ENCODE measurements around the gene KLHDC4. TPM values are rescaled to one million over a fixed set of nuclear protein-coding genes. Genes with fewer than 3 reads are reported as not detected.

KLHDC4 gene
- total and polyA plus RNA-seq, 10 of the 15 experiments (the other 5 are each of a cell fraction or from before 2014, with no cell fraction given): 0.80 to 62.1 (median 32.8) TPM

- TF ChIP-seq KDM1A (IDR thresholded peaks at IDR 0.05; ENCODE audit: borderline replicate concordance) (no peak), ZNF622 (IDR thresholded peaks at IDR 0.05) (no peak)
- TF ChIP-seq, protein P1, sequence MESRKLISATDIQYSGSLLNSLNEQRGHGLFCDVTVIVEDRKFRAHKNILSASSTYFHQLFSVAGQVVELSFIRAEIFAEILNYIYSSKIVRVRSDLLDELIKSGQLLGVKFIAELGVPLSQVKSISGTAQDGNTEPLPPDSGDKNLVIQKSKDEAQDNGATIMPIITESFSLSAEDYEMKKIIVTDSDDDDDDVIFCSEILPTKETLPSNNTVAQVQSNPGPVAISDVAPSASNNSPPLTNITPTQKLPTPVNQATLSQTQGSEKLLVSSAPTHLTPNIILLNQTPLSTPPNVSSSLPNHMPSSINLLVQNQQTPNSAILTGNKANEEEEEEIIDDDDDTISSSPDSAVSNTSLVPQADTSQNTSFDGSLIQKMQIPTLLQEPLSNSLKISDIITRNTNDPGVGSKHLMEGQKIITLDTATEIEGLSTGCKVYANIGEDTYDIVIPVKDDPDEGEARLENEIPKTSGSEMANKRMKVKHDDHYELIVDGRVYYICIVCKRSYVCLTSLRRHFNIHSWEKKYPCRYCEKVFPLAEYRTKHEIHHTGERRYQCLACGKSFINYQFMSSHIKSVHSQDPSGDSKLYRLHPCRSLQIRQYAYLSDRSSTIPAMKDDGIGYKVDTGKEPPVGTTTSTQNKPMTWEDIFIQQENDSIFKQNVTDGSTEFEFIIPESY (IDR thresholded peaks at IDR 0.05): no peak
- TF ChIP-seq, protein P2, sequence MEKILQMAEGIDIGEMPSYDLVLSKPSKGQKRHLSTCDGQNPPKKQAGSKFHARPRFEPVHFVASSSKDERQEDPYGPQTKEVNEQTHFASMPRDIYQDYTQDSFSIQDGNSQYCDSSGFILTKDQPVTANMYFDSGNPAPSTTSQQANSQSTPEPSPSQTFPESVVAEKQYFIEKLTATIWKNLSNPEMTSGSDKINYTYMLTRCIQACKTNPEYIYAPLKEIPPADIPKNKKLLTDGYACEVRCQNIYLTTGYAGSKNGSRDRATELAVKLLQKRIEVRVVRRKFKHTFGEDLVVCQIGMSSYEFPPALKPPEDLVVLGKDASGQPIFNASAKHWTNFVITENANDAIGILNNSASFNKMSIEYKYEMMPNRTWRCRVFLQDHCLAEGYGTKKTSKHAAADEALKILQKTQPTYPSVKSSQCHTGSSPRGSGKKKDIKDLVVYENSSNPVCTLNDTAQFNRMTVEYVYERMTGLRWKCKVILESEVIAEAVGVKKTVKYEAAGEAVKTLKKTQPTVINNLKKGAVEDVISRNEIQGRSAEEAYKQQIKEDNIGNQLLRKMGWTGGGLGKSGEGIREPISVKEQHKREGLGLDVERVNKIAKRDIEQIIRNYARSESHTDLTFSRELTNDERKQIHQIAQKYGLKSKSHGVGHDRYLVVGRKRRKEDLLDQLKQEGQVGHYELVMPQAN (conservative IDR thresholded peaks at IDR 0.05): no peak
Measured at GRCh38 chr16:87784812-87785211, 19.0 kb upstream of the KLHDC4 start (continued).

- intact Hi-C loops (cut with micrococcal nuclease; ENCODE audit: unreplicated experiment) (no loop called here), in situ Hi-C loops (cut with MboI) (no loop called here)
- 98% methylated on average over 4 of the region's 4 CpGs for WGBS (ENCODE audit: insufficient coverage, insufficient replicate concordance, low lambda C conversion rate, missing lambda C conversion rate)
- TF ChIP-seq BHLHE40 (IDR thresholded peaks at IDR 0.05; ENCODE audit: borderline replicate concordance in 1 of 2, low read depth in 2 of 2, low read length in 1 of 2) (no peak), YY1 (IDR thresholded peaks at IDR 0.05; ENCODE audit: low read depth, low read length) (no peak), CREB1 (IDR thresholded peaks at IDR 0.05; ENCODE audit: low read depth) (no peak), CHD2 (IDR thresholded peaks at IDR 0.05; ENCODE audit: borderline replicate concordance, low read depth, low read length) (no peak), BMI1 (IDR thresholded peaks at IDR 0.05; ENCODE audit: borderline replicate concordance) (no peak), SMAD1 (IDR thresholded peaks at IDR 0.05; ENCODE audit: low read depth, partially characterized antibody) (no peak), IRF4 (IDR thresholded peaks at IDR 0.05; ENCODE audit: low read depth, low read length) (no peak), JUND (IDR thresholded peaks at IDR 0.05; ENCODE audit: low read depth, low read length) (no peak), STAT3 (IDR thresholded peaks at IDR 0.05; ENCODE audit: low read depth, low read length) (no peak), JUNB (IDR thresholded peaks at IDR 0.05) (no peak), NRF1 (conservative IDR thresholded peaks at IDR 0.05; ENCODE audit: low read depth, low read length) (no peak)
- TF ChIP-seq, protein P3, sequence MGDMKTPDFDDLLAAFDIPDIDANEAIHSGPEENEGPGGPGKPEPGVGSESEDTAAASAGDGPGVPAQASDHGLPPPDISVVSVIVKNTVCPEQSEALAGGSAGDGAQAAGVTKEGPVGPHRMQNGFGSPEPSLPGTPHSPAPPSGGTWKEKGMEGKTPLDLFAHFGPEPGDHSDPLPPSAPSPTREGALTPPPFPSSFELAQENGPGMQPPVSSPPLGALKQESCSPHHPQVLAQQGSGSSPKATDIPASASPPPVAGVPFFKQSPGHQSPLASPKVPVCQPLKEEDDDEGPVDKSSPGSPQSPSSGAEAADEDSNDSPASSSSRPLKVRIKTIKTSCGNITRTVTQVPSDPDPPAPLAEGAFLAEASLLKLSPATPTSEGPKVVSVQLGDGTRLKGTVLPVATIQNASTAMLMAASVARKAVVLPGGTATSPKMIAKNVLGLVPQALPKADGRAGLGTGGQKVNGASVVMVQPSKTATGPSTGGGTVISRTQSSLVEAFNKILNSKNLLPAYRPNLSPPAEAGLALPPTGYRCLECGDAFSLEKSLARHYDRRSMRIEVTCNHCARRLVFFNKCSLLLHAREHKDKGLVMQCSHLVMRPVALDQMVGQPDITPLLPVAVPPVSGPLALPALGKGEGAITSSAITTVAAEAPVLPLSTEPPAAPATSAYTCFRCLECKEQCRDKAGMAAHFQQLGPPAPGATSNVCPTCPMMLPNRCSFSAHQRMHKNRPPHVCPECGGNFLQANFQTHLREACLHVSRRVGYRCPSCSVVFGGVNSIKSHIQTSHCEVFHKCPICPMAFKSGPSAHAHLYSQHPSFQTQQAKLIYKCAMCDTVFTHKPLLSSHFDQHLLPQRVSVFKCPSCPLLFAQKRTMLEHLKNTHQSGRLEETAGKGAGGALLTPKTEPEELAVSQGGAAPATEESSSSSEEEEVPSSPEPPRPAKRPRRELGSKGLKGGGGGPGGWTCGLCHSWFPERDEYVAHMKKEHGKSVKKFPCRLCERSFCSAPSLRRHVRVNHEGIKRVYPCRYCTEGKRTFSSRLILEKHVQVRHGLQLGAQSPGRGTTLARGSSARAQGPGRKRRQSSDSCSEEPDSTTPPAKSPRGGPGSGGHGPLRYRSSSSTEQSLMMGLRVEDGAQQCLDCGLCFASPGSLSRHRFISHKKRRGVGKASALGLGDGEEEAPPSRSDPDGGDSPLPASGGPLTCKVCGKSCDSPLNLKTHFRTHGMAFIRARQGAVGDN (IDR thresholded peaks at IDR 0.05): no peak
Measured at GRCh38 chr16:87782033-87782432, 16.2 kb upstream of the KLHDC4 start.

More at GRCh38 chr16:87782033-87782432, 16.2 kb upstream of the KLHDC4 start:
- ChIA-PET SMC1A (ENCODE audit: uncharacterized antibody, unreplicated experiment) (interaction anchor here (0.6 to 4.1 kb wide), 4 partner anchors 25 to 121 kb away, joined by 4 to 301 read pairs (median 40); partner anchors contain the start of gene SLC7A5), RAD21 (ENCODE audit: unreplicated experiment) (interaction anchor here (1.3 to 4.1 kb wide), 3 partner anchors 25 to 88 kb away, joined by 3 to 406 read pairs (median 138); partner anchors contain the start of gene SLC7A5), POLR2A (interaction anchor here (3.8 to 4.2 kb wide), 2 partner anchors 27 to 85 kb away, joined by 39 to 48 read pairs; partner anchors contain the start of gene SLC7A5), CTCF (interaction anchor here (1.0 to 5.3 kb wide), 5 partner anchors 25 to 86 kb away, joined by 3 to 553 read pairs (median 83); partner anchors contain the start of gene SLC7A5)
- peaks cover 39% of the 10 kb centered on the region for H3K4me1 ChIP-seq (ENCODE audit: control insufficient read depth, insufficient read depth, low read length)
- FAIRE-seq: no peak
- H3K9me3 ChIP-seq (replicated peaks; ENCODE audit: control insufficient read depth, insufficient read depth, low read length): no peaks in the 10 kb centered on the region
- no peak overlapping the region for H3K4me2 ChIP-seq (ENCODE audit: control insufficient read depth, insufficient read depth)
- H3K9ac ChIP-seq (ENCODE audit: control insufficient read depth, insufficient read depth, low read length): no peak overlapping the region
- H4K20me1 ChIP-seq (ENCODE audit: control insufficient read depth, insufficient read depth): no peaks in the 10 kb centered on the region
- no peaks in the 10 kb centered on the region for H3K27me3 ChIP-seq (replicated peaks in 1 of 2; ENCODE audit: control insufficient read depth in 2 of 2, insufficient read depth in 2 of 2, low read length in 1 of 2)
- H3K27ac ChIP-seq (ENCODE audit: control insufficient read depth, insufficient read depth): no peak overlapping the region
- no peaks in the 10 kb centered on the region for H3K36me3 ChIP-seq (ENCODE audit: control insufficient read depth in 2 of 2, insufficient read depth in 2 of 2, low read length in 1 of 2)
- no peak for DNase-seq (ENCODE audit: low read depth, low spot score)
- no peaks in the 10 kb centered on the region for H3K79me2 ChIP-seq (ENCODE audit: control insufficient read depth, insufficient read depth, low read length)
- H3K4me3 ChIP-seq: no peak overlapping the region
- no peak for ATAC-seq
- H2AFZ ChIP-seq (ENCODE audit: control insufficient read depth, low read depth, low read length): no peak overlapping the region
- no TSS peak for BruUV-seq (replicated peaks)

Measured in GM12878 (cell line).